ENCODE data around the gene FAM186B. TPM values are rescaled to one million over a fixed set of nuclear protein-coding genes. Genes with fewer than 3 reads are reported as not detected.

Gene FAM186B
- total RNA-seq, 3 donors from 2014 or later, result 0.59 to 0.98 (median 0.96) TPM

GRCh38 chr12:49552425-49552824 lies 53.0 kb downstream of the FAM186B start:
- Histone ChIP-seq H3K27me3 (peaks cover 0 to under 1% of the 10 kb centered on the region in 2 donors), H3K4me1 (peaks cover 0 to 9% of the 10 kb centered on the region in 2 donors), H3K9me3 (no peaks in the 10 kb centered on the region), H3K36me3 (no peaks in the 10 kb centered on the region), H3K4me3 (no peak overlapping the region), H3K27ac (peak overlapping the region in 1 of 2 donors; percentile 67)
- DNase-seq (ENCODE audit: low spot score in 2 of 2), result no peak
- intact Hi-C loops (cut with DNase I; ENCODE audit: low total_unique reads), result no loop called here
- no peak for TF ChIP-seq POLR2AphosphoS5 (IDR thresholded peaks at IDR 0.05)
- no peak for TF ChIP-seq CTCF (IDR thresholded peaks at IDR 0.05)
- TF ChIP-seq POLR2A (IDR thresholded peaks at IDR 0.05), result no peak

- intact Hi-C loops (cut with DNase I; ENCODE audit: low total_unique reads), result no loop called here
- no peaks in the 10 kb centered on the region for H3K9me3 ChIP-seq
- peak in 1 of 2 donors; percentile 85 for DNase-seq (ENCODE audit: low spot score in 2 of 2)
Observed at GRCh38 chr12:49552014-49552413, 53.4 kb downstream of the FAM186B start.

GRCh38 chr12:49550693-49551252 lies 54.7 kb downstream of the FAM186B start:
- peaks cover 0 to 9% of the 10 kb centered on the region in 2 donors for H3K4me1 ChIP-seq
- intact Hi-C loops (cut with DNase I; ENCODE audit: low total_unique reads), result no loop called here
- no peak for DNase-seq (ENCODE audit: low spot score in 2 of 2)
- H3K4me3 ChIP-seq, result no peak overlapping the region
- no peak for TF ChIP-seq POLR2AphosphoS5 (IDR thresholded peaks at IDR 0.05)
- TF ChIP-seq CTCF (IDR thresholded peaks at IDR 0.05), result no peak
- TF ChIP-seq POLR2A (IDR thresholded peaks at IDR 0.05), result no peak
- H3K27me3 ChIP-seq, result peaks cover 0 to 12% of the 10 kb centered on the region in 2 donors
- no peaks in the 10 kb centered on the region for H3K36me3 ChIP-seq
- no peak overlapping the region for H3K27ac ChIP-seq
- no peaks in the 10 kb centered on the region for H3K9me3 ChIP-seq

More at GRCh38 chr12:49552014-49552413, 53.4 kb downstream of the FAM186B start:
- H3K27me3 ChIP-seq, result peaks cover 0 to 5% of the 10 kb centered on the region in 2 donors
- no peak for TF ChIP-seq POLR2A (IDR thresholded peaks at IDR 0.05)
- TF ChIP-seq POLR2AphosphoS5 (IDR thresholded peaks at IDR 0.05), result peak in 1 of 3 donors; percentile 22
- H3K4me1 ChIP-seq, result peaks cover 0 to 9% of the 10 kb centered on the region in 2 donors
- H3K4me3 ChIP-seq, result no peak overlapping the region
- no peaks in the 10 kb centered on the region for H3K36me3 ChIP-seq
- H3K27ac ChIP-seq, result peak overlapping the region; percentile 54 to 67

- Histone ChIP-seq H3K36me3 (no peaks in the 10 kb centered on the region), H3K9me3 (no peaks in the 10 kb centered on the region), H3K4me3 (peak overlapping the region in 1 of 3 donors; percentile 68), H3K27ac (no peak overlapping the region), H3K27me3 (peaks cover 0 to 13% of the 10 kb centered on the region in 2 donors), H3K4me1 (peaks cover 0 to 9% of the 10 kb centered on the region in 2 donors)
- no peak for TF ChIP-seq POLR2AphosphoS5 (IDR thresholded peaks at IDR 0.05)
- TF ChIP-seq POLR2A (IDR thresholded peaks at IDR 0.05), result no peak
- TF ChIP-seq CTCF (IDR thresholded peaks at IDR 0.05), result no peak
- DNase-seq (ENCODE audit: low spot score in 2 of 2), result no peak
- intact Hi-C loops (cut with DNase I; ENCODE audit: low total_unique reads), result no loop called here
Observed at GRCh38 chr12:49549735-49550692, 55.4 kb downstream of the FAM186B start.

- TF ChIP-seq CTCF (IDR thresholded peaks at IDR 0.05), result no peak
- no peak for TF ChIP-seq POLR2A (IDR thresholded peaks at IDR 0.05)
- TF ChIP-seq POLR2AphosphoS5 (IDR thresholded peaks at IDR 0.05), result no peak
- Histone ChIP-seq H3K27ac (peak overlapping the region in 1 of 2 donors; percentile 7), H3K9me3 (no peaks in the 10 kb centered on the region), H3K36me3 (no peaks in the 10 kb centered on the region), H3K4me3 (peak overlapping the region; percentile 28 to 68 (median 38)), H3K4me1 (peaks cover 0 to 9% of the 10 kb centered on the region in 2 donors), H3K27me3 (peaks cover 0 to 13% of the 10 kb centered on the region in 2 donors)
- intact Hi-C loops (cut with DNase I; ENCODE audit: low total_unique reads), result loop anchor here (1.0 kb wide), 1 partner anchor 25 kb away; no protein-coding TSS in a partner anchor
- peak in 1 of 2 donors; percentile 46 for DNase-seq (ENCODE audit: low spot score in 2 of 2)
Observed at GRCh38 chr12:49548822-49549648, 56.4 kb downstream of the FAM186B start.
